ENCODE measurements around the gene MUTYH.

MUTYH gene

GRCh38 chr1:45353685-45354084, 13.4 kb upstream of the MUTYH start:
- Histone ChIP-seq H2AK5ac (ENCODE audit: low read depth, low read length) (no peak overlapping the region), H3K9me3 (replicated peaks in 1 of 2; ENCODE audit: control insufficient read depth in 2 of 2, insufficient read depth in 1 of 2, low read depth in 1 of 2, low read length in 2 of 2) (no peaks in the 10 kb centered on the region), H3K36me3 (replicated peaks in 1 of 2; ENCODE audit: control insufficient read depth in 2 of 2, insufficient read depth in 2 of 2, low read length in 2 of 2) (no peaks in the 10 kb centered on the region), H3K23ac (ENCODE audit: low read depth, low read length, poor library complexity) (no peak overlapping the region), H4K91ac (ENCODE audit: low read depth, low read length, poor library complexity) (no peak overlapping the region), H2AFZ (ENCODE audit: low read length) (no peak overlapping the region), H4K8ac (ENCODE audit: low read depth, low read length) (no peak overlapping the region), H3K14ac (ENCODE audit: low read length) (no peak overlapping the region), H3K27me3 (ENCODE audit: control insufficient read depth in 3 of 3, insufficient read depth in 3 of 3, low read depth in 1 of 3, low read length in 3 of 3) (peaks cover 0 to 19% (median 0%) of the 10 kb centered on the region in 3 experiments), H3K4ac (ENCODE audit: low read length) (no peak overlapping the region), H3K4me2 (ENCODE audit: insufficient read depth, low read length, poor library complexity, severe bottlenecking) (no peak overlapping the region), H2BK12ac (ENCODE audit: low read length) (no peak overlapping the region), H2BK5ac (ENCODE audit: low read length) (no peak overlapping the region), H3K4me1 (ENCODE audit: control insufficient read depth in 2 of 2, insufficient read depth in 1 of 2, low read depth in 1 of 2, low read length in 2 of 2) (no peaks in the 10 kb centered on the region), H3K27ac (replicated peaks; ENCODE audit: low read length) (no peak overlapping the region), H2BK120ac (ENCODE audit: low read depth, low read length) (no peak overlapping the region), H3K18ac (ENCODE audit: low read length) (no peak overlapping the region), H3K9ac (ENCODE audit: low read depth, low read length, poor library complexity) (no peak overlapping the region), H3K4me3 (ENCODE audit: low read length in 2 of 2) (no peak overlapping the region), H3K79me1 (ENCODE audit: low read depth, low read length) (no peaks in the 10 kb centered on the region), H2BK15ac (ENCODE audit: low read length) (no peak overlapping the region)
- no CpG with 5 or more reads among the region's 2 CpGs for WGBS, 2 donors (ENCODE audit: extremely low coverage in 2 of 2, insufficient read length in 2 of 2, insufficient replicate concordance in 1 of 2)
- no peak for DNase-seq (ENCODE audit: low spot score)

DNA sequence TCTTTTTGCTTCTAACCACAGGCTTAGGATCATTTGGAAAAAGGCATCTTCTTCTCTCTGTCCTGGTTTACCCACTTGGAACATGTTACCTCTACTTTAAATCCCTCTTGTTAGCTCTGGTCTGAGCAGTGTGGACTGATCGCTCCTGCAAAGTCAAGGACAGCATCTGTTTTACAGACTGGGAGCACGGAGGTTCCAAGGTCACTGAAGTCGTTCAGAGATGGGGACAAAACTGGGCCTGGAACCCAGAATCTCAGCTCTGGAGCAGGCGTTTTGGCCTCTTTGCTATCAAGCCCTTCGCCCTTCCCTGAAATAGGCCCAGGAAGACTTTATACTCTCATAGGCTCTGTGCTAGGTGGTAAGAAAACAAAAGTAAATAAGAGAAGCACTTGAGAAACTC, 11.3 kb upstream of the MUTYH start:
- Histone ChIP-seq H3K27me3 (ENCODE audit: control insufficient read depth in 3 of 3, insufficient read depth in 3 of 3, low read depth in 1 of 3, low read length in 3 of 3) (peaks cover 0 to 19% (median 0%) of the 10 kb centered on the region in 3 experiments), H2BK12ac (ENCODE audit: low read length) (no peak overlapping the region), H3K4me1 (ENCODE audit: control insufficient read depth in 2 of 2, insufficient read depth in 1 of 2, low read depth in 1 of 2, low read length in 2 of 2) (peaks cover 0 to 3% of the 10 kb centered on the region in 2 donors), H2BK120ac (ENCODE audit: low read depth, low read length) (no peak overlapping the region), H3K9me3 (replicated peaks in 1 of 2; ENCODE audit: control insufficient read depth in 2 of 2, insufficient read depth in 1 of 2, low read depth in 1 of 2, low read length in 2 of 2) (no peaks in the 10 kb centered on the region), H3K9ac (ENCODE audit: low read depth, low read length, poor library complexity) (no peak overlapping the region), H2AFZ (ENCODE audit: low read length) (no peak overlapping the region), H4K8ac (ENCODE audit: low read depth, low read length) (no peak overlapping the region), H2BK5ac (ENCODE audit: low read length) (no peak overlapping the region), H3K14ac (ENCODE audit: low read length) (no peak overlapping the region), H3K23ac (ENCODE audit: low read depth, low read length, poor library complexity) (no peak overlapping the region), H3K4ac (ENCODE audit: low read length) (no peak overlapping the region), H3K27ac (replicated peaks; ENCODE audit: low read length) (no peak overlapping the region), H4K91ac (ENCODE audit: low read depth, low read length, poor library complexity) (no peak overlapping the region), H3K36me3 (replicated peaks in 1 of 2; ENCODE audit: control insufficient read depth in 2 of 2, insufficient read depth in 2 of 2, low read length in 2 of 2) (no peaks in the 10 kb centered on the region), H3K4me3 (ENCODE audit: low read length in 2 of 2) (no peak overlapping the region), H3K79me1 (ENCODE audit: low read depth, low read length) (no peaks in the 10 kb centered on the region), H3K18ac (ENCODE audit: low read length) (no peak overlapping the region), H2BK15ac (ENCODE audit: low read length) (no peak overlapping the region), H3K4me2 (ENCODE audit: insufficient read depth, low read length, poor library complexity, severe bottlenecking) (no peak overlapping the region), H2AK5ac (ENCODE audit: low read depth, low read length) (no peak overlapping the region)
- DNase-seq (ENCODE audit: low spot score) = no peak
- no CpG with 5 or more reads among the region's 5 CpGs for WGBS, 2 donors (ENCODE audit: extremely low coverage in 2 of 2, insufficient read length in 2 of 2, insufficient replicate concordance in 1 of 2)

GRCh38 chr1:45348966-45349677, 8.9 kb upstream of the MUTYH start:
- no peak overlapping the region for H4K91ac ChIP-seq (ENCODE audit: low read depth, low read length, poor library complexity)
- H2BK5ac ChIP-seq (ENCODE audit: low read length) = no peak overlapping the region
- H3K9me3 ChIP-seq (replicated peaks in 1 of 2; ENCODE audit: control insufficient read depth in 2 of 2, insufficient read depth in 1 of 2, low read depth in 1 of 2, low read length in 2 of 2) = no peaks in the 10 kb centered on the region
- H3K4me2 ChIP-seq (ENCODE audit: insufficient read depth, low read length, poor library complexity, severe bottlenecking) = no peak overlapping the region
- H3K9ac ChIP-seq (ENCODE audit: low read depth, low read length, poor library complexity) = no peak overlapping the region
- H3K36me3 ChIP-seq (replicated peaks in 1 of 2; ENCODE audit: control insufficient read depth in 2 of 2, insufficient read depth in 2 of 2, low read length in 2 of 2) = peaks cover 5 to 13% of the 10 kb centered on the region in 2 donors
- H4K8ac ChIP-seq (ENCODE audit: low read depth, low read length) = no peak overlapping the region
- WGBS, 2 donors (ENCODE audit: extremely low coverage in 2 of 2, insufficient read length in 2 of 2, insufficient replicate concordance in 1 of 2) = no CpG with 5 or more reads among the region's 3 CpGs
- H3K27ac ChIP-seq (replicated peaks; ENCODE audit: low read length) = no peak overlapping the region
- H2AK5ac ChIP-seq (ENCODE audit: low read depth, low read length) = no peak overlapping the region
- no peak overlapping the region for H2BK15ac ChIP-seq (ENCODE audit: low read length)
- H2BK120ac ChIP-seq (ENCODE audit: low read depth, low read length) = no peak overlapping the region
- H3K23ac ChIP-seq (ENCODE audit: low read depth, low read length, poor library complexity) = no peak overlapping the region
- H3K18ac ChIP-seq (ENCODE audit: low read length) = no peak overlapping the region
- H3K14ac ChIP-seq (ENCODE audit: low read length) = no peak overlapping the region
- H3K27me3 ChIP-seq (ENCODE audit: control insufficient read depth in 3 of 3, insufficient read depth in 3 of 3, low read depth in 1 of 3, low read length in 3 of 3) = peaks cover 0 to 19% (median 0%) of the 10 kb centered on the region in 3 experiments
- no peak for DNase-seq (ENCODE audit: low spot score)
- H3K4ac ChIP-seq (ENCODE audit: low read length) = no peak overlapping the region
- H3K4me1 ChIP-seq (ENCODE audit: control insufficient read depth in 2 of 2, insufficient read depth in 1 of 2, low read depth in 1 of 2, low read length in 2 of 2) = peaks cover 0 to 5% of the 10 kb centered on the region in 2 donors
- H2BK12ac ChIP-seq (ENCODE audit: low read length) = no peak overlapping the region
- H3K4me3 ChIP-seq (ENCODE audit: low read length in 2 of 2) = no peak overlapping the region
- H2AFZ ChIP-seq (ENCODE audit: low read length) = no peak overlapping the region
- no peaks in the 10 kb centered on the region for H3K79me1 ChIP-seq (ENCODE audit: low read depth, low read length)

DNA sequence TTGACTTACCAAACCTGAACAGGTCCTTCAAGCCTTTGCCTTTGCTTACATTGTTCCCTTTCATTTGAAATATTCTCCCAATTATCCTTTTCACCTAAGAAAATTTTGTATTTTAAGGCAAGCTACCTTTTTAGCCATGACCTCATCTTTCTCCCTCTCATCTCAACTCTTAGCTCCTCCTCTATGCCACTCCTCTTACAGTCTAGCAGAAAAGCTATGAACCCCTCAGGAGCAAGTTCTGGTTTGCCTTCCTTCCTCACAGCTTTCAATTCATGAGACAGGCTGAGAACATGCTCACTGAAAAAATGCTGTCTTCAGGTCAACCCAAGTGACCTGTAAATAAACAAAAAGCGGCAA, 8.3 kb upstream of the MUTYH start:
- Histone ChIP-seq H2AK5ac (ENCODE audit: low read depth, low read length) (no peak overlapping the region), H3K79me1 (ENCODE audit: low read depth, low read length) (no peaks in the 10 kb centered on the region), H3K27ac (replicated peaks; ENCODE audit: low read length) (no peak overlapping the region), H3K23ac (ENCODE audit: low read depth, low read length, poor library complexity) (no peak overlapping the region), H4K91ac (ENCODE audit: low read depth, low read length, poor library complexity) (no peak overlapping the region), H3K4me1 (ENCODE audit: control insufficient read depth in 2 of 2, insufficient read depth in 1 of 2, low read depth in 1 of 2, low read length in 2 of 2) (peaks cover 0 to 5% of the 10 kb centered on the region in 2 donors), H2BK15ac (ENCODE audit: low read length) (no peak overlapping the region), H2BK5ac (ENCODE audit: low read length) (no peak overlapping the region), H3K27me3 (ENCODE audit: control insufficient read depth in 3 of 3, insufficient read depth in 3 of 3, low read depth in 1 of 3, low read length in 3 of 3) (peaks cover 0 to 19% (median 0%) of the 10 kb centered on the region in 3 experiments), H4K8ac (ENCODE audit: low read depth, low read length) (no peak overlapping the region), H3K4me3 (ENCODE audit: low read length in 2 of 2) (no peak overlapping the region), H3K36me3 (replicated peaks in 1 of 2; ENCODE audit: control insufficient read depth in 2 of 2, insufficient read depth in 2 of 2, low read length in 2 of 2) (peaks cover 8 to 18% of the 10 kb centered on the region in 2 donors), H2BK12ac (ENCODE audit: low read length) (no peak overlapping the region), H3K9me3 (replicated peaks in 1 of 2; ENCODE audit: control insufficient read depth in 2 of 2, insufficient read depth in 1 of 2, low read depth in 1 of 2, low read length in 2 of 2) (no peaks in the 10 kb centered on the region), H3K9ac (ENCODE audit: low read depth, low read length, poor library complexity) (no peak overlapping the region), H3K18ac (ENCODE audit: low read length) (no peak overlapping the region), H3K4me2 (ENCODE audit: insufficient read depth, low read length, poor library complexity, severe bottlenecking) (no peak overlapping the region), H2AFZ (ENCODE audit: low read length) (no peak overlapping the region), H3K4ac (ENCODE audit: low read length) (no peak overlapping the region), H3K14ac (ENCODE audit: low read length) (no peak overlapping the region), H2BK120ac (ENCODE audit: low read depth, low read length) (no peak overlapping the region)
- no peak for DNase-seq (ENCODE audit: low spot score)
- no CpG with 5 or more reads among the region's 1 CpG for WGBS, 2 donors (ENCODE audit: extremely low coverage in 2 of 2, insufficient read length in 2 of 2, insufficient replicate concordance in 1 of 2)

Data from neuronal stem cell (in vitro differentiated cells).